ENCODE results near the gene STX16.

The STX16 gene

GRCh38 chr20:58699623-58700107 is 48.6 kb downstream of the STX16 start:
- no peak for DNase-seq

- no peak for DNase-seq
Measured at GRCh38 chr20:58700121-58700821, 49.2 kb downstream of the STX16 start.

GRCh38 chr20:58700823-58701222 is 49.7 kb downstream of the STX16 start:
- no peak for DNase-seq

GRCh38 chr20:58701431-58702160 is 50.5 kb downstream of the STX16 start:
- DNase-seq = no peak

- no peak for DNase-seq
Measured at GRCh38 chr20:58702161-58702510, 51.1 kb downstream of the STX16 start.

- DNase-seq = no peak
Measured at GRCh38 chr20:58702859-58703648, 52.0 kb downstream of the STX16 start.

- DNase-seq = no peak
Measured at GRCh38 chr20:58703765-58704371, 52.8 kb downstream of the STX16 start.

- DNase-seq = peak; percentile 33
Measured at GRCh38 chr20:58705208-58705926, 54.3 kb downstream of the STX16 start.

- no peak for DNase-seq
Measured at GRCh38 chr20:58706150-58706892, 55.2 kb downstream of the STX16 start.

GRCh38 chr20:58706975-58707681 is 56.0 kb downstream of the STX16 start:
- DNase-seq = no peak

- no peak for DNase-seq
Measured at GRCh38 chr20:58707770-58708169, 56.7 kb downstream of the STX16 start.

- no peak for DNase-seq
Measured at GRCh38 chr20:58708246-58708931, 57.3 kb downstream of the STX16 start.

- no peak for DNase-seq
Measured at GRCh38 chr20:58709013-58709702, 58.1 kb downstream of the STX16 start.

- no peak for DNase-seq
Measured at GRCh38 chr20:58709703-58710039, 58.6 kb downstream of the STX16 start.

GRCh38 chr20:58710481-58711265 is 59.6 kb downstream of the STX16 start:
- no peak for DNase-seq

- no peak for DNase-seq
Measured at GRCh38 chr20:58711266-58712051, 60.4 kb downstream of the STX16 start.

GRCh38 chr20:58712151-58712791 is 61.2 kb downstream of the STX16 start:
- DNase-seq = no peak
